Bronchial epithelial cell (primary cell): Measurements from ENCODE around the gene AMY1C. TPM values are rescaled to one million over a fixed set of nuclear protein-coding genes. Genes with fewer than 3 reads are reported as not detected.
"Not testable (repeated sequence)": the region's sequence is repeated elsewhere in the genome, so short reads cannot be mapped to it uniquely, and the experiment has no call there.

Experiments
- DNase-seq: peaks from one replicate; pipeline ENCODE4 v3.0.0-alpha.2; 2010; ENCODE audit warnings: low read depth
- FAIRE-seq: peaks from 2 replicates; lab custom pipeline; 2011; peaks lifted over from hg19 to GRCh38; lab: Jason Lieb, UNC
- H3K27me3 ChIP-seq: 2 replicates; pipeline ENCODE4 v1.5.1; 2011; ENCODE audit warnings: low read length; ENCODE audit not compliant: control insufficient read depth, insufficient read depth
- H3K36me3 ChIP-seq: 2 replicates; pipeline ENCODE4 v1.5.1; 2011; ENCODE audit warnings: low read length; ENCODE audit not compliant: control insufficient read depth, insufficient read depth
- H3K4me3 ChIP-seq: 2 replicates; pipeline ENCODE4 v1.5.1; 2011; ENCODE audit warnings: mild to moderate bottlenecking, low read depth, low read length, control low read depth
- total RNA-seq: library from RNA; depleted of rRNA; stranded (reverse); fragments of >200 nt; gene quantifications from 2 replicates; pipeline ENCODE4 v1.2.1, GENCODE V29; 2014

The AMY1C gene
- 0.26 TPM in 2 replicates for total RNA-seq

- FAIRE-seq, H3K36me3 ChIP-seq: not testable (repeated sequence)
These were observed at the start of gene AMY1C for GRCh38 chr1:103749598-103749997. AMY1C (plus strand) TSS chr1:103749898; CDS start chr1:103750470, 572 bp downstream.

GRCh38 chr1:103700669-103701068 lies 49.0 kb upstream of the AMY1C start:
- H3K36me3 ChIP-seq, H3K4me3 ChIP-seq, FAIRE-seq, DNase-seq, H3K27me3 ChIP-seq: not testable (repeated sequence)

More at GRCh38 chr1:103749598-103749997, at the start of gene AMY1C:
- H3K4me3 ChIP-seq, H3K27me3 ChIP-seq, DNase-seq: not testable (repeated sequence)

GRCh38 chr1:103701256-103701655 lies 48.4 kb upstream of the AMY1C start:
- H3K4me3 ChIP-seq, FAIRE-seq, DNase-seq, H3K27me3 ChIP-seq, H3K36me3 ChIP-seq: not testable (repeated sequence)

GRCh38 chr1:103707670-103708069 lies 42.0 kb upstream of the AMY1C start:
- H3K36me3 ChIP-seq, H3K27me3 ChIP-seq, H3K4me3 ChIP-seq, FAIRE-seq, DNase-seq: not testable (repeated sequence)

GRCh38 chr1:103710381-103710780 lies 39.3 kb upstream of the AMY1C start:
- not testable (repeated sequence) for H3K36me3 ChIP-seq, FAIRE-seq, H3K4me3 ChIP-seq, H3K27me3 ChIP-seq, DNase-seq

- not testable (repeated sequence) for FAIRE-seq, H3K36me3 ChIP-seq, H3K4me3 ChIP-seq, H3K27me3 ChIP-seq, DNase-seq
These were observed 32.3 kb upstream of the AMY1C start for GRCh38 chr1:103717404-103717803.

- FAIRE-seq, H3K4me3 ChIP-seq, DNase-seq, H3K36me3 ChIP-seq, H3K27me3 ChIP-seq: not testable (repeated sequence)
These were observed 28.2 kb upstream of the AMY1C start for GRCh38 chr1:103721473-103721872.

- DNase-seq, H3K27me3 ChIP-seq, H3K36me3 ChIP-seq, FAIRE-seq, H3K4me3 ChIP-seq: not testable (repeated sequence)
These were observed 14.4 kb upstream of the AMY1C start for GRCh38 chr1:103735334-103735733.

- not testable (repeated sequence) for H3K36me3 ChIP-seq, H3K4me3 ChIP-seq, FAIRE-seq, DNase-seq, H3K27me3 ChIP-seq
These were observed 11.7 kb upstream of the AMY1C start for GRCh38 chr1:103738031-103738430.

- H3K4me3 ChIP-seq, DNase-seq, FAIRE-seq, H3K27me3 ChIP-seq, H3K36me3 ChIP-seq: not testable (repeated sequence)
These were observed 5.2 kb upstream of the AMY1C start for GRCh38 chr1:103744449-103744848.

- not testable (repeated sequence) for H3K36me3 ChIP-seq, H3K27me3 ChIP-seq, FAIRE-seq, DNase-seq, H3K4me3 ChIP-seq
These were observed 4.7 kb upstream of the AMY1C start for GRCh38 chr1:103745040-103745439.

GRCh38 chr1:103748273-103748672 lies 1.4 kb upstream of the AMY1C start:
- H3K36me3 ChIP-seq, H3K4me3 ChIP-seq, H3K27me3 ChIP-seq, FAIRE-seq, DNase-seq: not testable (repeated sequence)
